ENCODE measurements around the gene CCDC112. TPM values are rescaled to one million over a fixed set of nuclear protein-coding genes. Genes with fewer than 3 reads are reported as not detected.

Gene CCDC112
- polyA plus RNA-seq, 1 experiment, result 4.7 TPM

GRCh38 chr5:115298811-115299210 is 2.4 kb upstream of the CCDC112 start:
- H3K9me3 ChIP-seq (ENCODE audit: control insufficient read depth, insufficient read depth, low read length), result no peaks in the 10 kb centered on the region
- TF ChIP-seq CTCF (IDR thresholded peaks at IDR 0.05; ENCODE audit: low read depth, low read length), result no peak
- DNase-seq (ENCODE audit: low read depth, low spot score), result no peak
- H3K27me3 ChIP-seq (ENCODE audit: control insufficient read depth, insufficient read depth, low read length), result no peaks in the 10 kb centered on the region
- POLR2A ChIA-PET, result no interaction called here
- CTCF ChIA-PET, result interaction anchor here (0.9 kb wide), 1 partner anchor 324 kb away, joined by 3 read pairs; no protein-coding TSS in a partner anchor
- no peak overlapping the region for H3K4me3 ChIP-seq (ENCODE audit: low read depth, low read length)
- no peak overlapping the region for H3K27ac ChIP-seq (ENCODE audit: low read depth, low read length)

- no peak for TF ChIP-seq CTCF (IDR thresholded peaks at IDR 0.05; ENCODE audit: low read depth, low read length)
- Histone ChIP-seq H3K9me3 (ENCODE audit: control insufficient read depth, insufficient read depth, low read length) (no peaks in the 10 kb centered on the region), H3K4me3 (ENCODE audit: low read depth, low read length) (peak overlapping the region; percentile 41), H3K27me3 (ENCODE audit: control insufficient read depth, insufficient read depth, low read length) (no peaks in the 10 kb centered on the region), H3K27ac (ENCODE audit: low read depth, low read length) (no peak overlapping the region)
- CTCF ChIA-PET, result interaction anchor here (1.1 to 1.2 kb wide), 2 partner anchors 12 to 327 kb away, joined by 4 to 9 read pairs; no protein-coding TSS in a partner anchor
- no peak for DNase-seq (ENCODE audit: low read depth, low spot score)
- POLR2A ChIA-PET, result no interaction called here
Observed at GRCh38 chr5:115297031-115297430, 577 bp upstream of the CCDC112 start.

GRCh38 chr5:115295777-115296123 is 704 bp downstream of the CCDC112 start:
- ChIA-PET CTCF (interaction anchor here (0.7 to 1.2 kb wide), 5 partner anchors 9 to 280 kb away, joined by 3 to 5 read pairs (median 4); no protein-coding TSS in a partner anchor), POLR2A (interaction anchor here (1.2 kb wide), 1 partner anchor 249 kb away, joined by 3 read pairs; the partner anchor contains the start of gene FEM1C)
- TF ChIP-seq CTCF (IDR thresholded peaks at IDR 0.05; ENCODE audit: low read depth, low read length), result no peak
- Histone ChIP-seq H3K27me3 (ENCODE audit: control insufficient read depth, insufficient read depth, low read length) (no peaks in the 10 kb centered on the region), H3K9me3 (ENCODE audit: control insufficient read depth, insufficient read depth, low read length) (no peaks in the 10 kb centered on the region), H3K4me3 (ENCODE audit: low read depth, low read length) (peak overlapping the region; percentile 76), H3K27ac (ENCODE audit: low read depth, low read length) (no peak overlapping the region)
- DNase-seq (ENCODE audit: low read depth, low spot score), result no peak

GRCh38 chr5:115291397-115291796 is 5.1 kb downstream of the CCDC112 start:
- POLR2A ChIA-PET, result no interaction called here
- no peak overlapping the region for H3K4me3 ChIP-seq (ENCODE audit: low read depth, low read length)
- CTCF ChIA-PET, result interaction anchor here (0.6 kb wide), 1 partner anchor 16 kb away, joined by 3 read pairs; no protein-coding TSS in a partner anchor

GRCh38 chr5:115289104-115289503 is 7.3 kb downstream of the CCDC112 start:
- no peaks in the 10 kb centered on the region for H3K27me3 ChIP-seq (ENCODE audit: control insufficient read depth, insufficient read depth, low read length)
- no peak for TF ChIP-seq CTCF (IDR thresholded peaks at IDR 0.05; ENCODE audit: low read depth, low read length)
- ChIA-PET CTCF (no interaction called here), POLR2A (no interaction called here)
- H3K27ac ChIP-seq (ENCODE audit: low read depth, low read length), result no peak overlapping the region
- no peak for DNase-seq (ENCODE audit: low read depth, low spot score)
- no peak overlapping the region for H3K4me3 ChIP-seq (ENCODE audit: low read depth, low read length)
- H3K9me3 ChIP-seq (ENCODE audit: control insufficient read depth, insufficient read depth, low read length), result no peaks in the 10 kb centered on the region

More at GRCh38 chr5:115291397-115291796, 5.1 kb downstream of the CCDC112 start:
- Histone ChIP-seq H3K9me3 (ENCODE audit: control insufficient read depth, insufficient read depth, low read length) (no peaks in the 10 kb centered on the region), H3K27ac (ENCODE audit: low read depth, low read length) (no peak overlapping the region), H3K27me3 (ENCODE audit: control insufficient read depth, insufficient read depth, low read length) (no peaks in the 10 kb centered on the region)
- DNase-seq (ENCODE audit: low read depth, low spot score), result no peak
- no peak for TF ChIP-seq CTCF (IDR thresholded peaks at IDR 0.05; ENCODE audit: low read depth, low read length)
